ENCODE data around the gene EFCAB14. TPM values are rescaled to one million over a fixed set of nuclear protein-coding genes. Genes with fewer than 3 reads are reported as not detected.

EFCAB14 gene
- total RNA-seq, 1 experiment from 2014 or later, result 52.5 TPM

DNA sequence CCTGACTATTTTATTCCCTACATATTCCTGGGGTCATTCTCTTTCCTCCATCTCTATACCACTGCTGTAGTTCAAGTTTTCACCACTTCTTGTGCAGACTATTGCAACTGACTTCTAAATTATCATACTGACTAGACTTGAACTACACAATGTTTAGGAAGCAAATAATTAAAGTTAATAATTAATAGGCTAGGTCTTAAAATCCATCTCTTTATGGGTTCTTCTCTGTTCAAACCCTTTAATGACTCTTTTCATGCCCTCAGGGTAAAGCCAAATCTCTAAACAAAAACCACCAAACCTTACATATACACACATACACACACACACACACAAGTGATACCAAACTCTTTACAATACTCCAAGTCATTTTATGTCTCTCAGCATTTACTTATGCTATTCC is 80.0 kb downstream of the EFCAB14 start:
- Histone ChIP-seq H3K4me3 (replicated peaks in 1 of 2; ENCODE audit: low read depth in 1 of 2, low read length in 2 of 2) (no peak overlapping the region), H3K27ac (ENCODE audit: low read depth, low read length) (no peak overlapping the region), H3K9ac (ENCODE audit: low read length) (no peak overlapping the region), H3K36me3 (ENCODE audit: control insufficient read depth in 1 of 2, insufficient read depth in 2 of 2, low read length in 2 of 2) (peaks cover 4 to 13% of the 10 kb centered on the region in 2 experiments; a peak in 2 of 4 replicates), H3K27me3 (ENCODE audit: insufficient read depth, low read length) (no peaks in the 10 kb centered on the region), H3K4me1 (ENCODE audit: control insufficient read depth in 1 of 2, insufficient read depth in 2 of 2, low read length in 2 of 2) (peaks cover 0 to 6% of the 10 kb centered on the region in 2 experiments; a peak in 2 of 4 replicates), H3K79me2 (ENCODE audit: insufficient read depth, low read length) (no peaks in the 10 kb centered on the region), H3K9me2 (ENCODE audit: insufficient read depth) (no peaks in the 10 kb centered on the region), H2AFZ (ENCODE audit: low read depth, low read length, poor library complexity, severe bottlenecking) (no peak overlapping the region), H3K4me2 (ENCODE audit: low read length) (no peak overlapping the region), H4K20me1 (ENCODE audit: insufficient read depth) (no peaks in the 10 kb centered on the region; the same call in 1 of the 2 replicates), H3K9me3 (ENCODE audit: control insufficient read depth in 1 of 2, insufficient read depth in 1 of 2, low read depth in 1 of 2, low read length in 2 of 2) (no peaks in the 10 kb centered on the region)
- TF ChIP-seq TCF7L2 (IDR thresholded peaks at IDR 0.05; ENCODE audit: borderline replicate concordance, extremely low read depth, insufficient read depth, insufficient read length), result no peak
- TF ChIP-seq, protein P1, sequence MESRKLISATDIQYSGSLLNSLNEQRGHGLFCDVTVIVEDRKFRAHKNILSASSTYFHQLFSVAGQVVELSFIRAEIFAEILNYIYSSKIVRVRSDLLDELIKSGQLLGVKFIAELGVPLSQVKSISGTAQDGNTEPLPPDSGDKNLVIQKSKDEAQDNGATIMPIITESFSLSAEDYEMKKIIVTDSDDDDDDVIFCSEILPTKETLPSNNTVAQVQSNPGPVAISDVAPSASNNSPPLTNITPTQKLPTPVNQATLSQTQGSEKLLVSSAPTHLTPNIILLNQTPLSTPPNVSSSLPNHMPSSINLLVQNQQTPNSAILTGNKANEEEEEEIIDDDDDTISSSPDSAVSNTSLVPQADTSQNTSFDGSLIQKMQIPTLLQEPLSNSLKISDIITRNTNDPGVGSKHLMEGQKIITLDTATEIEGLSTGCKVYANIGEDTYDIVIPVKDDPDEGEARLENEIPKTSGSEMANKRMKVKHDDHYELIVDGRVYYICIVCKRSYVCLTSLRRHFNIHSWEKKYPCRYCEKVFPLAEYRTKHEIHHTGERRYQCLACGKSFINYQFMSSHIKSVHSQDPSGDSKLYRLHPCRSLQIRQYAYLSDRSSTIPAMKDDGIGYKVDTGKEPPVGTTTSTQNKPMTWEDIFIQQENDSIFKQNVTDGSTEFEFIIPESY (IDR thresholded peaks at IDR 0.05; ENCODE audit: extremely low read depth, insufficient replicate concordance, low read length), result no peak
- TF ChIP-seq FOSL1 (IDR thresholded peaks at IDR 0.05; ENCODE audit: low read depth), result no peak
- no peak for TF ChIP-seq EZH2phosphoT487 (IDR thresholded peaks at IDR 0.05; ENCODE audit: borderline replicate concordance)
- no peak for TF ChIP-seq JUND (IDR thresholded peaks at IDR 0.05)
- TF ChIP-seq ZNF274 (IDR thresholded peaks at IDR 0.05; ENCODE audit: low read depth, low read length), result no peak
- TF ChIP-seq, protein P2, sequence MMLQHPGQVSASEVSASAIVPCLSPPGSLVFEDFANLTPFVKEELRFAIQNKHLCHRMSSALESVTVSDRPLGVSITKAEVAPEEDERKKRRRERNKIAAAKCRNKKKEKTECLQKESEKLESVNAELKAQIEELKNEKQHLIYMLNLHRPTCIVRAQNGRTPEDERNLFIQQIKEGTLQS (IDR thresholded peaks at IDR 0.05), result no peak
- TF ChIP-seq, protein P3, sequence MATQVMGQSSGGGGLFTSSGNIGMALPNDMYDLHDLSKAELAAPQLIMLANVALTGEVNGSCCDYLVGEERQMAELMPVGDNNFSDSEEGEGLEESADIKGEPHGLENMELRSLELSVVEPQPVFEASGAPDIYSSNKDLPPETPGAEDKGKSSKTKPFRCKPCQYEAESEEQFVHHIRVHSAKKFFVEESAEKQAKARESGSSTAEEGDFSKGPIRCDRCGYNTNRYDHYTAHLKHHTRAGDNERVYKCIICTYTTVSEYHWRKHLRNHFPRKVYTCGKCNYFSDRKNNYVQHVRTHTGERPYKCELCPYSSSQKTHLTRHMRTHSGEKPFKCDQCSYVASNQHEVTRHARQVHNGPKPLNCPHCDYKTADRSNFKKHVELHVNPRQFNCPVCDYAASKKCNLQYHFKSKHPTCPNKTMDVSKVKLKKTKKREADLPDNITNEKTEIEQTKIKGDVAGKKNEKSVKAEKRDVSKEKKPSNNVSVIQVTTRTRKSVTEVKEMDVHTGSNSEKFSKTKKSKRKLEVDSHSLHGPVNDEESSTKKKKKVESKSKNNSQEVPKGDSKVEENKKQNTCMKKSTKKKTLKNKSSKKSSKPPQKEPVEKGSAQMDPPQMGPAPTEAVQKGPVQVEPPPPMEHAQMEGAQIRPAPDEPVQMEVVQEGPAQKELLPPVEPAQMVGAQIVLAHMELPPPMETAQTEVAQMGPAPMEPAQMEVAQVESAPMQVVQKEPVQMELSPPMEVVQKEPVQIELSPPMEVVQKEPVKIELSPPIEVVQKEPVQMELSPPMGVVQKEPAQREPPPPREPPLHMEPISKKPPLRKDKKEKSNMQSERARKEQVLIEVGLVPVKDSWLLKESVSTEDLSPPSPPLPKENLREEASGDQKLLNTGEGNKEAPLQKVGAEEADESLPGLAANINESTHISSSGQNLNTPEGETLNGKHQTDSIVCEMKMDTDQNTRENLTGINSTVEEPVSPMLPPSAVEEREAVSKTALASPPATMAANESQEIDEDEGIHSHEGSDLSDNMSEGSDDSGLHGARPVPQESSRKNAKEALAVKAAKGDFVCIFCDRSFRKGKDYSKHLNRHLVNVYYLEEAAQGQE (IDR thresholded peaks at IDR 0.05; ENCODE audit: low read depth), result no peak
- no peak for TF ChIP-seq SP1 (IDR thresholded peaks at IDR 0.05; ENCODE audit: low read depth)
- no peak for TF ChIP-seq SRF (IDR thresholded peaks at IDR 0.05; ENCODE audit: low read depth)
- TF ChIP-seq, protein P4, sequence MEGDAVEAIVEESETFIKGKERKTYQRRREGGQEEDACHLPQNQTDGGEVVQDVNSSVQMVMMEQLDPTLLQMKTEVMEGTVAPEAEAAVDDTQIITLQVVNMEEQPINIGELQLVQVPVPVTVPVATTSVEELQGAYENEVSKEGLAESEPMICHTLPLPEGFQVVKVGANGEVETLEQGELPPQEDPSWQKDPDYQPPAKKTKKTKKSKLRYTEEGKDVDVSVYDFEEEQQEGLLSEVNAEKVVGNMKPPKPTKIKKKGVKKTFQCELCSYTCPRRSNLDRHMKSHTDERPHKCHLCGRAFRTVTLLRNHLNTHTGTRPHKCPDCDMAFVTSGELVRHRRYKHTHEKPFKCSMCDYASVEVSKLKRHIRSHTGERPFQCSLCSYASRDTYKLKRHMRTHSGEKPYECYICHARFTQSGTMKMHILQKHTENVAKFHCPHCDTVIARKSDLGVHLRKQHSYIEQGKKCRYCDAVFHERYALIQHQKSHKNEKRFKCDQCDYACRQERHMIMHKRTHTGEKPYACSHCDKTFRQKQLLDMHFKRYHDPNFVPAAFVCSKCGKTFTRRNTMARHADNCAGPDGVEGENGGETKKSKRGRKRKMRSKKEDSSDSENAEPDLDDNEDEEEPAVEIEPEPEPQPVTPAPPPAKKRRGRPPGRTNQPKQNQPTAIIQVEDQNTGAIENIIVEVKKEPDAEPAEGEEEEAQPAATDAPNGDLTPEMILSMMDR (IDR thresholded peaks at IDR 0.05 in 2 of 3, conservative IDR thresholded peaks at IDR 0.05 in 1 of 3; ENCODE audit: borderline replicate concordance in 1 of 3, insufficient read depth in 1 of 3, low read depth in 2 of 3, low read length in 2 of 3), result no peak
- no peak for TF ChIP-seq RAD21 (IDR thresholded peaks at IDR 0.05; ENCODE audit: low read depth)
- no peak for TF ChIP-seq POLR2AphosphoS5 (IDR thresholded peaks at IDR 0.05; ENCODE audit: low read depth, low read length)
- TF ChIP-seq ZFX (IDR thresholded peaks at IDR 0.05), result no peak
- TF ChIP-seq ELF1 (IDR thresholded peaks at IDR 0.05; ENCODE audit: borderline replicate concordance, low read depth), result no peak
- TF ChIP-seq EGR1 (IDR thresholded peaks at IDR 0.05; ENCODE audit: low read depth), result no peak
- TF ChIP-seq, protein P5, sequence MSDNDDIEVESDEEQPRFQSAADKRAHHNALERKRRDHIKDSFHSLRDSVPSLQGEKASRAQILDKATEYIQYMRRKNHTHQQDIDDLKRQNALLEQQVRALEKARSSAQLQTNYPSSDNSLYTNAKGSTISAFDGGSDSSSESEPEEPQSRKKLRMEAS (IDR thresholded peaks at IDR 0.05), result no peak
- TF ChIP-seq CEBPB (IDR thresholded peaks at IDR 0.05; ENCODE audit: low read depth), result no peak
- ChIA-PET POLR2A (no interaction called here), RAD21 (ENCODE audit: low non-redundant PET in 1 of 2, low total read pairs in 2 of 2, uncharacterized antibody in 2 of 2, unreplicated experiment in 2 of 2) (no interaction called here), CTCF (no interaction called here)
- BruUV-seq (replicated peaks), result no TSS peak
- DNase-seq (ENCODE audit: low read depth, low spot score) (no peak), ATAC-seq (no peak)
- intact Hi-C loops (cut with micrococcal nuclease), result no loop called here
